KG1 (cell line): Measurements from ENCODE around the gene TAP1.
"Not testable (repeated sequence)": the region's sequence is repeated elsewhere in the genome, so short reads cannot be mapped to it uniquely, and the experiment has no call there.

Experiments
- DNase-seq: peaks from one replicate; lab custom pipeline; 2025; lab: John Stamatoyannopoulos, UW

Gene TAP1

GRCh38 chr6:32853541-32854375 lies at the start of gene TAP1, which contains the start of gene PSMB9:
Gene TAP1, minus strand, starts transcription at chr6:32853704. Its CDS starts 68 bp downstream, at chr6:32853636.
Gene PSMB9, plus strand, starts transcription at chr6:32854192. Its CDS starts 38 bp downstream, at chr6:32854230.
- DNase-seq = peak; percentile 95

- no peak for DNase-seq
Measured at GRCh38 chr6:32895006-32895345, 41.5 kb upstream of the TAP1 start.

- peak; percentile 83 for DNase-seq
Measured at GRCh38 chr6:32894085-32895005, 40.8 kb upstream of the TAP1 start.

GRCh38 chr6:32890831-32891230 lies 37.3 kb upstream of the TAP1 start:
- DNase-seq = no peak

- no peak for DNase-seq
Measured at GRCh38 chr6:32889533-32889932, 36.0 kb upstream of the TAP1 start.

GRCh38 chr6:32888576-32888975 lies 35.1 kb upstream of the TAP1 start:
- DNase-seq = no peak

- DNase-seq = no peak
Measured at GRCh38 chr6:32887616-32888015, 34.1 kb upstream of the TAP1 start.

GRCh38 chr6:32886681-32887383 lies 33.3 kb upstream of the TAP1 start:
- no peak for DNase-seq

- peak; percentile 55 for DNase-seq
Measured at GRCh38 chr6:32885698-32886286, 32.3 kb upstream of the TAP1 start.

- DNase-seq = no peak
Measured at GRCh38 chr6:32883789-32884188, 30.3 kb upstream of the TAP1 start.

- no peak for DNase-seq
Measured at GRCh38 chr6:32882879-32883250, 29.4 kb upstream of the TAP1 start.

GRCh38 chr6:32880962-32881361 lies 27.5 kb upstream of the TAP1 start:
- not testable (repeated sequence) for DNase-seq

- DNase-seq = no peak
Measured at GRCh38 chr6:32879691-32880090, 26.2 kb upstream of the TAP1 start.

GRCh38 chr6:32876603-32877002 lies 23.1 kb upstream of the TAP1 start:
- DNase-seq = no peak

- DNase-seq = not testable (repeated sequence)
Measured at GRCh38 chr6:32873947-32874346, 20.4 kb upstream of the TAP1 start.

- DNase-seq = peak; percentile 85
Measured at GRCh38 chr6:32868257-32868788, 14.8 kb upstream of the TAP1 start.

- no peak for DNase-seq
Measured at GRCh38 chr6:32867554-32868256, 14.2 kb upstream of the TAP1 start.

- peak; percentile 49 for DNase-seq
Measured at GRCh38 chr6:32867022-32867477, 13.5 kb upstream of the TAP1 start.

- DNase-seq = no peak
Measured at GRCh38 chr6:32865724-32866443, 12.4 kb upstream of the TAP1 start.

- DNase-seq = no peak
Measured at GRCh38 chr6:32862725-32863124, 9.2 kb upstream of the TAP1 start.
